Karpas-422 (cell line): ENCODE measurements around the gene NANOS2. TPM values are rescaled to one million over a fixed set of nuclear protein-coding genes. Genes with fewer than 3 reads are reported as not detected.

ENCODE experiments used
- DNase-seq: peaks from one replicate; pipeline ENCODE4 v3.0.0-alpha.2; 2015
- H2AFZ ChIP-seq: fragments of 200-600 bp; sonication (generic); 2 replicates; pipeline ENCODE4 v1.6.1; 2014; ENCODE audit warnings: antibody characterized with exemption, low read length, mixed read lengths
- H3K27ac ChIP-seq: fragments of 200-600 bp; sonication (generic); 2 replicates; pipeline ENCODE4 v1.5.1; 2014; ENCODE audit warnings: mild to moderate bottlenecking, low read length, moderate library complexity
- H3K27me3 ChIP-seq: fragments of 200-600 bp; sonication (generic); 2 replicates; pipeline ENCODE4 v1.6.1; 2014; ENCODE audit warnings: low read length, mixed read lengths
- H3K36me3 ChIP-seq: fragments of 200-600 bp; sonication (generic); 2 replicates; pipeline ENCODE4 v1.6.1; 2014; ENCODE audit warnings: low read length, mixed read lengths; ENCODE audit not compliant: insufficient read depth
- H3K4me1 ChIP-seq: fragments of 200-600 bp; sonication (generic); 2 replicates; pipeline ENCODE4 v1.6.1; 2014; ENCODE audit warnings: mild to moderate bottlenecking, low read length, mixed read lengths
- H3K4me2 ChIP-seq: fragments of 200-600 bp; sonication (generic); 2 replicates; pipeline ENCODE4 v1.6.1; 2014; ENCODE audit warnings: low read length, low read depth, mild to moderate bottlenecking; ENCODE audit not compliant: poor library complexity, severe bottlenecking
- H3K4me3 ChIP-seq: fragments of 200-600 bp; sonication (generic); 2 replicates; pipeline ENCODE4 v1.5.1; 2014; ENCODE audit warnings: mild to moderate bottlenecking, antibody characterized with exemption, low read length, mixed read lengths
- H3K79me2 ChIP-seq: fragments of 200-600 bp; sonication (generic); 2 replicates; pipeline ENCODE4 v1.6.1; 2014; ENCODE audit warnings: mild to moderate bottlenecking, low read length, mixed read lengths
- H3K9ac ChIP-seq: fragments of 200-600 bp; sonication (generic); 2 replicates; pipeline ENCODE4 v1.6.0; 2014; ENCODE audit warnings: low read length
- H3K9me2 ChIP-seq: fragments of 200-600 bp; sonication (generic), shearing (Covaris generic); replicated peaks from 2 replicates; pipeline ENCODE4 v1.6.0; 2014; ENCODE audit warnings: mild to moderate bottlenecking, low read length, moderate library complexity; ENCODE audit not compliant: insufficient read depth
- H3K9me3 ChIP-seq: fragments of 300-700, 200-600 bp; sonication (generic); 2 replicates; pipeline ENCODE4 v1.6.1; 2014; ENCODE audit warnings: low read length, mixed read lengths
- H4K20me1 ChIP-seq: fragments of 200-600 bp; sonication (generic); 2 replicates; pipeline ENCODE4 v1.6.1; 2014; ENCODE audit warnings: mild to moderate bottlenecking, antibody characterized with exemption, low read length, low read depth; ENCODE audit not compliant: insufficient read depth
- total RNA-seq: library from RNA; depleted of rRNA; stranded (reverse); fragments of >200 nt; shearing (Covaris generic); gene quantifications from 2 replicates; pipeline ENCODE4 v1.2.3, GENCODE V29; 2014; ENCODE audit warnings: low replicate concordance

Gene NANOS2
- total RNA-seq, 1 experiment from 2014 or later: not detected

DNA sequence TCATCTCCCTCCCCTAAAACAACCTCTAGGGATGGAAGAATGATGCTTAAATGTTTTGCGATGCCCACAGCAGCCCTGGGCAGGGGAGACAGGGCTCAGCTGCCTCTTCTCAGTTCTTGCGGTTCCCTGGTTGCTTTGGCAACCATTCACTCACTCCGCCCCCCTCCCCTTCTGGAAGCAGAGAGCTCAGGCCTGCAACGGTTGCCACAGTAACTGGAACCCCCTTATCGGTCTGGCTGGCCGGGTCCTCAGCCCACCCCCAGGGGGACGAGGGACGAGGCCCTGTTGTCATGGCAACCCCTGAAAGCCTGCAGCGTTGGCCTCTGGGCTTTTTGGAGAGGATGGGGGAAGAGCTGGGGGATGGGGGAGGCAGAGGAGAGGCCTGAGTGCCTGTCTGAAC is 39.6 kb upstream of the NANOS2 start:
- DNase-seq: no peak
- H3K79me2 ChIP-seq: no peaks in the 10 kb centered on the region
- no peak overlapping the region for H3K4me3 ChIP-seq

DNA sequence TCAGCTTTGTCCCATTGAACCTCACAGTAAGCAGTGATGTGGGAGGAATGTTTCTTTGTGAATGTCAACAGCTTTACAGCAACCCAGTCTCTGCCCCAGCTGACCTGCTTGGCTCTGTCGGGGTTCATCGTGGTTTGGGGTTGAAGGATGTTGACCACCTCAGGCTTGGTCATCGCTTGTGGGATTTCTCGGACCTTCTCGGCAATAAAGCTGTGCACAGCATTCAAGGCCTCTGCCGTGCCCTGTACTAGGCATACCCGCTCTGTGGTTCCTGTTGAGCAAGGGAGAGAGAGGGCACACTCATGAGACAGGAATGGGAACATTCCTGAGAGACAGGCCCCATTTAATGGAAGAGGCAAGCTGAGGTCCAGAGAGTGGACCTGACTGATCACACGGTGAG is 39.1 kb upstream of the NANOS2 start:
- Histone ChIP-seq H3K4me1 (no peaks in the 10 kb centered on the region), H3K36me3 (no peaks in the 10 kb centered on the region), H3K9me2 (no peaks in the 10 kb centered on the region), H3K9ac (no peak overlapping the region), H3K27ac (no peak overlapping the region), H3K4me3 (no peak overlapping the region), H3K9me3 (no peaks in the 10 kb centered on the region), H3K27me3 (no peaks in the 10 kb centered on the region), H2AFZ (no peak overlapping the region), H3K4me2 (no peak overlapping the region), H4K20me1 (no peaks in the 10 kb centered on the region), H3K79me2 (no peaks in the 10 kb centered on the region)
- no peak for DNase-seq

More for the DNA sequence above, 39.6 kb upstream of the NANOS2 start:
- Histone ChIP-seq H3K9me2 (no peaks in the 10 kb centered on the region), H3K27me3 (no peaks in the 10 kb centered on the region), H3K9me3 (no peaks in the 10 kb centered on the region), H2AFZ (no peak overlapping the region), H3K4me2 (no peak overlapping the region), H3K4me1 (no peaks in the 10 kb centered on the region), H3K9ac (no peak overlapping the region), H3K27ac (no peak overlapping the region), H3K36me3 (no peaks in the 10 kb centered on the region), H4K20me1 (no peaks in the 10 kb centered on the region)

DNA sequence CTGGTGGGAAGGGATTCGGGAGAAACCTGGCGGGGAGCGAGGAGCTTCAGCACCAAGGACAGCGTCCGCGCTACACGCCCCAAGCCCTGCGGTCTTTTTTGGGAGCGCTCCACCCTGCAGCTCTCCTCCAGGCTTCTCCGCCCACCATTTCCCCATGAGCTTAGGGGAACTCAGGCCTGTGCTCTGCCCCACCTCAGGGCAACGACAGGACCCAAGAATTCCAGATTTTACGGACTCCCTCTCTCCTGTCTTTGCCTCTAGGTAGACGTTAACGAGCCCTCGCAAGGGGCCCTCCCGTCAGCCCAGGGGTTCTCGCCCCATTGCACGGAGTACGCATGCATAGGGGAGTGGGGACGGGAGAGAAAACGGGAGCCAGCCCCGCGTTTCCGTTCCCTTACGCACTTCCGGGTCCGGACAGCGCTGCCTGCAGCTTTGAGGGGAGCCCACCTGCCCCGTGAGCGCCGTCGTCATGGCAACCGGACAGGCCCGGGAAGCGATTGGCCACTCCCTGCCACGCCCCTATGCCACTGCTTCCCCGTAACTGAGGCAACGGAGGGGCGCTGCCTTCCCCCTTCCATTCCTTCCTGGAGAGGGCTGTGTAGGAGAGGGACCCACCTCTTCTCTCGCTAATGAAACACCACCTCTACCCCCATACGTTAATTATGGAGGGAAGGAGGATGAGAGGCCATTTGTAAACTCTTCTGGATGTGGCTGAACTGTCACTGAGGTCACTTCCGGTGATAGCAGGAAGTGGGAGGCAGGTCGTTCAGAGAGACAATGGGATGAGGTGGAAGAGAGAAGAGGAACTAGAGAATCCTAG is 38.3 kb upstream of the NANOS2 start:
- no peak for DNase-seq
- no peaks in the 10 kb centered on the region for H3K4me1 ChIP-seq
- H3K27ac ChIP-seq: no peak overlapping the region
- no peaks in the 10 kb centered on the region for H3K27me3 ChIP-seq
- H3K9ac ChIP-seq: no peak overlapping the region
- H3K9me2 ChIP-seq: no peaks in the 10 kb centered on the region
- no peaks in the 10 kb centered on the region for H3K79me2 ChIP-seq
- no peak overlapping the region for H2AFZ ChIP-seq
- no peaks in the 10 kb centered on the region for H3K36me3 ChIP-seq
- no peak overlapping the region for H3K4me3 ChIP-seq
- H3K4me2 ChIP-seq: no peak overlapping the region
- H4K20me1 ChIP-seq: no peaks in the 10 kb centered on the region
- no peaks in the 10 kb centered on the region for H3K9me3 ChIP-seq

DNA sequence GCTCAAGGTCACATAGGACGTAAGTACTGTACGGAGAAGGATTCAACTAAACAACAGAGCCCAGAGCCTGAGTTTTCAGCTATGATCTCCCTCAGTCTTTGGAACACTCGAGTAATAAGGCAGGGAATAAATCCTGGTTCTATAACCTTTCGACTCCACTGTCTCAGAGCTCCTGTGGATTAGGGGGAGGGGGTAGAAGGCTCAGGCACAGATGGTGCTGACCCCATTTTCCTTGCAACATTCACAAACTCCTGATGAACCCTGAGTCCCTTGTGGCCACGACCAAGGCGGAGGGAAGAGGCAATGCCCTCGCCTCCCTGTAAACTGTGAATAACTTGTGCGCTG is 37.7 kb upstream of the NANOS2 start:
- Histone ChIP-seq H3K4me3 (no peak overlapping the region), H3K27me3 (no peaks in the 10 kb centered on the region), H3K4me2 (no peak overlapping the region), H2AFZ (no peak overlapping the region), H3K36me3 (no peaks in the 10 kb centered on the region), H3K9me3 (no peaks in the 10 kb centered on the region), H3K27ac (no peak overlapping the region), H3K9ac (no peak overlapping the region), H3K79me2 (no peaks in the 10 kb centered on the region), H3K9me2 (no peaks in the 10 kb centered on the region), H4K20me1 (no peaks in the 10 kb centered on the region), H3K4me1 (no peaks in the 10 kb centered on the region)
- DNase-seq: no peak

DNA sequence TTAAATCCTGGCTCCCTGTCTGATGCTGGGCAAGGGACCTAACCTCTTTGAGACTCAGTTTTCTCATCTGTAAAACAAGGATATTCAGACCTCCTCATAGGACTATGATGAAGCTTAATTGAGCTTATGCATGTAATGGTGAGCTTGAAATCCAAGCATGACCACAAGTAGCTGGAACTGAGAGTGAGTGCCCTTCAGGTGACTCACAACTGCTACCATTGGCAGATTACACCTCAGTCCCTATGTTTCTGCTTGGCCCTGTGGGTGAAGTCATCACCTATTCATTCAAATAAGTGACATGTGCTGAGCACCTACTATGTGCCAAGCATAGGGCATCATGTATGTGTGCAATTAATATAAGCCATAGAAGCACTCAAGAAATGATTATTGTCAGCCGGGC is 33.3 kb upstream of the NANOS2 start:
- no peaks in the 10 kb centered on the region for H4K20me1 ChIP-seq
- no peak overlapping the region for H2AFZ ChIP-seq
- no peak for DNase-seq
- H3K27me3 ChIP-seq: no peaks in the 10 kb centered on the region
- H3K27ac ChIP-seq: no peak overlapping the region
- H3K79me2 ChIP-seq: no peaks in the 10 kb centered on the region
- H3K9me3 ChIP-seq: no peaks in the 10 kb centered on the region
- H3K4me2 ChIP-seq: no peak overlapping the region
- H3K9ac ChIP-seq: no peak overlapping the region
- H3K4me1 ChIP-seq: no peaks in the 10 kb centered on the region
- H3K36me3 ChIP-seq: no peaks in the 10 kb centered on the region
- no peak overlapping the region for H3K4me3 ChIP-seq
- no peaks in the 10 kb centered on the region for H3K9me2 ChIP-seq

DNA sequence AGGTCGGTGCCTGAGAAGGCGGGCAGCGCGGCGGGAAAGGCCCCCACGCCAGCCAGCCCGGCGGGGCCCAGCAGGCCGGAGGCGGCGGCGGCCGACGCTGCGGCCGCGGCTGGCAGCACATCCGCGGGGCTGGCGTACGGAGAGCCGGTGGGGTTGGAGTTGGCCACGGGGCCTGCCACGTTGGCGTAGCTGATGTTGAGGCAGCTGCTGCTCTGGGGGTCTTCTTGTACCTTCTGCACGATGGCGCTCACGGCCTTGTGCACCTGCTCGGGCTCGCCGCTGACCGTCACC is 25.9 kb upstream of the NANOS2 start:
- Histone ChIP-seq H3K9me3 (no peaks in the 10 kb centered on the region; the same call in 1 of the 2 replicates), H4K20me1 (no peaks in the 10 kb centered on the region), H3K27ac (no peak overlapping the region), H3K36me3 (no peaks in the 10 kb centered on the region), H3K9ac (no peak overlapping the region), H3K27me3 (no peaks in the 10 kb centered on the region), H3K4me3 (no peak overlapping the region), H3K9me2 (no peaks in the 10 kb centered on the region), H3K79me2 (no peaks in the 10 kb centered on the region), H2AFZ (no peak overlapping the region), H3K4me2 (no peak overlapping the region), H3K4me1 (no peaks in the 10 kb centered on the region; the same call in 1 of the 2 replicates)
- no peak for DNase-seq

DNA sequence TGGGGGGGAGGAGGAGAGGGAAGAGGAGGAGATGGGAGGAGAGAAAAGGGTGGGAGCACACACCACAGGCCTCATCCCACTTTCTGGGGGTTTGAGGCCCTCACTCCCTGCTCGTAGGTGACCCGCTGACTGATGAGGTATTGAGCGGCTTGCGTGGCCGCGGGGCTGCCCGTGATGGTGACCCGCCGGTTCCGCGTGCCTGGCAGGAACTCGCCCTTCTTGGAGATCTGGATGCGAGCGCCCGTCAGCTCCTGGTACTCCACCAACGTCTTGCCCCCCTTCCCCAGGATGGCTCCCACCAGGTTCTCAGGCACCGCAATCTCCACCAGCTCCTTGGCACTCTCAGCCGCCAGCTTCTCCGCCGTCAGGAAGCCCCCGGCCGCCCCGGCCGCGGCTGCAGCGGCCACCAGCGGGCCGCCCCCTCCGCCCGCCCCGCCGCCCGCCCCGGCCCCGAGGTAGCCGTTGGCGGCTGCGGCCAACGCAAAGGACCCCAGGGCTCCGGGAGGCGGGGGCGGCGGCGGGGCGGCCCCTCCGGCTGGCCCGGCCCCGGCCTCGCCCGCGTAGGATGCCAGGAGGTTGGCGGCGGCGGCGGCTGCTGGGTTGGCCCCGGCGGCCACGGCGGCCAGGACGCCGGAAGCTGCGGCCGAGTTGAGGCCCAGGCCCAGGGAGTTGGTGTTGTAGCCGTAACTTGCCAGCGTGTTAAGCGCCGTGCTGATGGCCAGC is 25.4 kb upstream of the NANOS2 start:
- H3K4me3 ChIP-seq: no peak overlapping the region
- no peaks in the 10 kb centered on the region for H3K79me2 ChIP-seq
- H3K4me2 ChIP-seq: no peak overlapping the region
- H2AFZ ChIP-seq: no peak overlapping the region
- H3K4me1 ChIP-seq: no peaks in the 10 kb centered on the region; the same call in 1 of the 2 replicates
- no peaks in the 10 kb centered on the region for H3K27me3 ChIP-seq
- no peaks in the 10 kb centered on the region for H3K36me3 ChIP-seq
- no peak overlapping the region for H3K9ac ChIP-seq
- H3K9me2 ChIP-seq: no peaks in the 10 kb centered on the region
- H3K9me3 ChIP-seq: no peaks in the 10 kb centered on the region; the same call in 1 of the 2 replicates
- no peak for DNase-seq
- H4K20me1 ChIP-seq: no peaks in the 10 kb centered on the region
- no peak overlapping the region for H3K27ac ChIP-seq

DNA sequence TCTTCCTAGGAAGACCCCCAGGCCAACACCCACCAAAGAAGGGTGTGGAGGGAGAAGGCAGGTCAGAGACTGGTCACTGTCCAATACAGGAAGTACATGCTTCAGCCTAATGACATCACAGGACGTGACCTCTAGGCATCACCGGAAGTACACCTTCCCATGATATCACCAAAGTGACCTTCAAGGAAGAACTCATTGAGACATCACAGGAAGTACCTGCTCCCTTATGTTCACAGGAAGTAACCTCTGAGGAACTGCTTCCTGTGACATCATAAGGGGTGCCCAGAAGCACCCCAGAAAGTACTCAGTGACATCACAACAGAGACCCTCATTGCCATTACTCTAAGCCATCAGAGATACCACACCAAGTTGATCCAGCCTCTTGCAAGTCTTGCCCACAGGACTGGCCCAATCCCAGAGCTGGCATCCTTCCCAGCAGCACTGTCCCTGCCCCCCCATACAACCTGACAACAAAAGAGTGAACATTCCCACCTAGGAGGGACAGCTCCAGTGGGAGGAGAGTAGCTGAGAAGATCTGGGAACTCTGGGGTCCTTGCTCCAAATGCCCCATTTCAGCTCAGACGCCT is 24.2 kb upstream of the NANOS2 start:
- peak; percentile 58 for DNase-seq
- no peaks in the 10 kb centered on the region; the same call in 1 of the 2 replicates for H3K9me3 ChIP-seq
- H3K4me2 ChIP-seq: no peak overlapping the region
- no peaks in the 10 kb centered on the region for H3K36me3 ChIP-seq
- no peaks in the 10 kb centered on the region for H3K27me3 ChIP-seq
- H3K9me2 ChIP-seq: no peaks in the 10 kb centered on the region
- H2AFZ ChIP-seq: peak overlapping the region; percentile 12; the same call in 1 of the 2 replicates
- H3K4me3 ChIP-seq: no peak overlapping the region
- no peaks in the 10 kb centered on the region for H3K79me2 ChIP-seq
- no peaks in the 10 kb centered on the region; the same call in 1 of the 2 replicates for H3K4me1 ChIP-seq
- no peak overlapping the region for H3K9ac ChIP-seq
- H3K27ac ChIP-seq: no peak overlapping the region
- no peaks in the 10 kb centered on the region for H4K20me1 ChIP-seq
